Stromal cell of bone marrow (primary cell): Measurements from ENCODE around the gene C3orf33.

Experiments
- DNase-seq: peaks from one replicate; pipeline ENCODE4 v3.0.0-alpha.2; 2012; ENCODE audit warnings: low read depth

Gene C3orf33

DNA sequence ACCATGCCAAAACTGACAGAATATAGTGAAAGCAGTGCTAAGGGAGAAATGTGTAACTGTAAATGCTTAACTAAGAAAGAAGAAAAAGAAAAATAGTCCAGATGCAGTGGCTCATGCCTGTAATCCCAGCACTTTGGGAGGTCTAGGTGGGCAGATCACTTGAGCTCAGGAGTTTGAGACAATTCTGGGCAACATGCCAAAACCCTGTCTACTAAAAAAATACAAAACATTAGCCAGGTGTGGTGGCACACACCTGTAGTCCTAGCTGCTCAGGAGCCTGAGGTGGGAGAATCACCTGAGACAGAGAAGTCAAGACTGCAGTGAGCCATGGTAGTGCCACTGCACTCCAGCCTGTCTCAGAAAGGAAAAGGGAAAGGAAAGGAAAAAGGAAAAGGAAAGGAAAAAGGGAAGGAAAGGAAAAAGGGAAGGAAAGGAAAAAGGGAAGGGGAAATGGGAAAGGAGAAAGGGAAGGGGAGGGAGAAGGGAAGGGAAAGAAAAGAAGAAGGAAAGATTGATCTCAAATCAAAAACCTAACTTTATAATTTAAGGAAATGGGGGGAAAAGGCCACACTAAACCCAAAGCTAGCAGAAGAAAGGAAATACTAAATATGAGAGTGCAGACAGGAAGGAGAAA, 20.3 kb downstream of the C3orf33 start:
- DNase-seq = no peak

DNA sequence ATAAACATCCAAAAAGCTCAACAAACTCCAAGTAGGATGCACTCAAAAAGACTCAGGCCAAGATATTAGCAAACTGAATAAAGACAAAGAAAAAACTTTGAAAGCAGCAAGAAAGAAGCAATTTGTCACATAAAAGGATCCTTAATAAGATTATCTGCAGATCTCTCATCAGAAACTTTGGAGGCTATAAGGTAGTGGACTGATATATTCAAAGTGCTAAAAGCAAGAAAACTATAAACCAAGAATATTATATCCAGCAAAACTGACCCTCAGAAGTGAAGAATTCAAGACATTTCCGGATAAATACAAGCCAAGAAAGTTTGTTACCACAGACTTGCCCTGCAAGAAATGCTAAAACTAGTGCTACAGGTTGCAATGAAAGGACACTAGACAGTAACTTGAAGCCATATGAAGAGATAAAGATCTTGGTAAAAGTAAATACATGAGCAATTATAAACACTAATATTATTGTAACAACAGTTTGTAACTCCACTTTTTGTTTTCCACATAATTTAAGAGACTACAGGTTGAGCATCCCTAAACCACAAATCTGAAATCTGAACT, 23.6 kb downstream of the C3orf33 start:
- DNase-seq = no peak

DNA sequence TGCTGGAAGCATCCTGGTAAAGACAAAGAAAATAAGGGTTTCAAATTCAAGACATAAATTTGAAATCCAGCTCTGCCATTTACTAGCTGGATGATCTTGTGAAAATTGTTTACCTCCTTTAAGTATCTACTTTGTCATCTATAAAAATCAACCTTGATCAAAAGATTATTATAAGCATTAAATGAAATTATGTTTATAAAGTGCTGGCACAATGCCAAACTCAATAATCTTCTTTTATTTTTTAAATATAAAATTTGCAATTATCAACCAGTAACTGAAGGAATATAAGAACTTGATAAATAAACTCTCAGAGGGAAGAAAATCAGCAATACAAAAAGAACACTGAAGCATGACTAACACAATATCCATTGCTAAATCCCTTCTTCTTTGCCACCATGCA, 25.8 kb downstream of the C3orf33 start:
- DNase-seq = no peak

DNA sequence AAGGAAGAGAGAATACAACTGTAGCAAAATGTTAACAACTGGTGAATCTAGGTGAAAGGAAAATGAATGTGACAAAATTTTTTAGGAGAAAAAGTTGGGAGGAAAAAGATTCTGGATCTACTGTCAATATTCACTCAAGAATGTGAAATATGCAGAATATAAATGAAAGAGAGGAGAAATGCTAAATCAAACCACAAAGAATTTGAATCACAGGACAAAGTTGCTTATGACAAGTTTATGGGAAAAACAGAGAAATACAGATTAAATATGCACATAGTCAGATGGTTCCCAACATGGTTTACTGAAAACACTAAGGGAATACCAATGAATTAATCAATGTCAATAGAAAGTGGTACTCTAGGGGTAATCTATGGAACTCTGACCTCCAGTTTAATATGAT, 27.6 kb downstream of the C3orf33 start:
- no peak for DNase-seq

DNA sequence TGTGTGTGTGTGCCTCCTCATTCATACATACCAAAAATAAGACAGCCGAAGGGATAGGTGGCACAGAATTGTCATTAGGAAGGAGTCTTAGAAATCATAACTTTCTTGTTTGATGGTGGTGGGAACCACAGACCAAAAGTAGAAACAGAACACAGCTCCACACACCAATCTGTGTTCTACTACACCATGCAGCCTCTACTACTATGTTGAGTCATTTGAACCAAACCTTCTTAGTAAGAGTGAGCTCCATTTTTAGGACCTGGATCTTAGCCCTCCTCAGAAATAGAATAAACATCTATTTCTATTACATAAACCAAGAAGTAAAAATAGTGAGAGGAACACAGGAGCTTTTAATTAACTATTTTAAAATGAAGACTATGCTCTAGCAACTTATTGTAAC, 33.3 kb downstream of the C3orf33 start:
- DNase-seq = no peak

DNA sequence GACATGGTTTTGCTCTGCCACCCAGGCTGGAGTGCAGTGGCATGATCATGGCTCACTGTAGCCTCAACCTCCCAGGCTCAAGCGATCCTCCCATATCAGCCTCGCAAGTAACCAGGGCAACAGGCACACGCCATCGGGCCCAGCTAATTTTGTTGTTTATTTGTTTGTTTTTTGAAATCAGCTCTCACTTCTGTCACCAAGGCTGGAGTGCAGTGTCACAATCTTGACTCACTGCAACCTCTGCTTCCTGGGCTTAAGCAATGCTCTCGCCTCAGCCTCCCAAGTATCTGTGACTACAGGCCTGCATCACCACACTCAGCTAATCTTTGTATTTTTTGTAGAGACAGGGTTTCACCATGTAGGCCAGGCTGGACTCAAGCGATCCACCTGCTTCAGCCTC, 35.0 kb downstream of the C3orf33 start:
- DNase-seq = no peak

DNA sequence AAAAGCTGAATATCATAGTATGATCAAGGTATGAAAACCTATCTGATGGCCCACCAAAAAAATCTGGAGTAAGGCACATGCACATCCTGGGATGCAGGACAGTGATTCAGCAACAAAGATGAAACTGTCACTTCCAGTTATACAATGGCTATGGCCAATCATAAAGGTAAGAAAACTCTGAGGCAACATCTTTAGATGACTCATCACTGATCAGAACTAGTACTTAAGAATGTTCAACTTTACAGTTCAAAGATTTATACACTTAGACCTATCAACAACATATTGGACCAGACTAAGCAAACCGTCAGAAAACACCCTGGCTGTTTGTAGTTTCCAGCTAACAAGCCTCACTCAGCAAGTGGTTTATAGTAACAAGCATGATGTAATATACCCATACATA, 39.9 kb downstream of the C3orf33 start:
- DNase-seq = no peak

DNA sequence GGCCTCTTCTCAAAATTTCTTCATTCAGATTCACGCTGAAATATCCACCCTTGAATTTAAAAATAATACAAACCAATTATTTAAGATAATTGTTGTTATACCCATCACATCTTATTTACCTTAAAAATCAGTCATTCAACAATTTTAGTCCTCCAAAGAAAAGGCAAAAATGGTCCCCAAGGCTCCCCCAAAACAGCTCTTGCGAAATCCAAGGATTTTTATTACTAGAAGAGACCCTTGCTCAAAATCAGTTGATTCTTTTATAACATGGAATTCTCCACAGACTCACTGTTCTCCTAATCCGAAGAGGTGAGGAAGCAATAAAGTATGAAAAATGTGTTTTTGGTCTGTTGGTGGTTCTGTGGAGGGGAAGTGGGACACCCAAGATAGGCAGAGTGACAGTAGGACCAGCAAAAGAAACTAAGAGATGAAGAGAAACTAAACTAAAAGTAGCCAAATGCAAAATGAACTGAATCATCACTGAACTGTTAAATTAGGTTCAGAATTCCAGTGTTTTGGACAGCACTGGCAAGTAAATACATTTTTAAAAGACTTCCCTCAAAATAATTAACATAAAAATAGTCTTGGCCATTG, 42.1 kb downstream of the C3orf33 start:
- no peak for DNase-seq

DNA sequence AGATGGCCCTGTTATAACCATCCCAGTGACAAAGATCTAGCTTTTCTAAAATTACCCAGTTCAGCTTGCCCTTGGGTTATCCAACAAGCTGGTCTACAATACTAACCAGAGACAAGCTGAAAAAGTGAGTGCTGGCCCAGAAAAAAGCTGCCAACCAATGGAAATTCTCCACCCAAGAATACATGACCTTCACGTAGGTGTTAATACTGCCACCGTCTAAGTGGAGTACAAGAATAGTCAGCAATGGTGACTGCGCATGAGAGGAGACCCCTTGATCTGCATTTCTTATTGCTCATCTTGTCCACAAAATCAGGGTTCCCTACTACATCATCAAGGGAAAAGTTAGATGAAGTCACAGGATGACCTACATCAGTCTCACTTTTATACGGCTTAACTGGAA, 45.4 kb downstream of the C3orf33 start:
- no peak for DNase-seq

DNA sequence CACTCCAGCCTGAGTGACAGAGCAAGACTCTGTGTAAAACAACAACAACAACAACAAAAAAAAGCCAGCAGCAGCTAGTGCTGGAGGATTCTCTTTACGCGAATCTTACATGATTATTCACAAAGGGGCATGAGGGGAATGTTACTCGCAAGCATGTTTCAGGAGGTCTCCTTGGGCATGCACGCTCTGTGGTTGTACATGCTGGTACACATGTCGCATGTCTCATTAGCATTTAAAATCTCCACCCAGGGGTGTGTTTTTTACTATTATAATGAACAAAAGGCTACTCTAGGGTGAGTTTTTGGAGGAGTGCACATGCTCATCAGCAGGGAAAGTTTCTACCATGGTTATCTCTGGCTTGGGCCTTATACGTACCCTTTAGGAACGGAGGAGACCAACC, 48.5 kb downstream of the C3orf33 start:
- no peak for DNase-seq

DNA sequence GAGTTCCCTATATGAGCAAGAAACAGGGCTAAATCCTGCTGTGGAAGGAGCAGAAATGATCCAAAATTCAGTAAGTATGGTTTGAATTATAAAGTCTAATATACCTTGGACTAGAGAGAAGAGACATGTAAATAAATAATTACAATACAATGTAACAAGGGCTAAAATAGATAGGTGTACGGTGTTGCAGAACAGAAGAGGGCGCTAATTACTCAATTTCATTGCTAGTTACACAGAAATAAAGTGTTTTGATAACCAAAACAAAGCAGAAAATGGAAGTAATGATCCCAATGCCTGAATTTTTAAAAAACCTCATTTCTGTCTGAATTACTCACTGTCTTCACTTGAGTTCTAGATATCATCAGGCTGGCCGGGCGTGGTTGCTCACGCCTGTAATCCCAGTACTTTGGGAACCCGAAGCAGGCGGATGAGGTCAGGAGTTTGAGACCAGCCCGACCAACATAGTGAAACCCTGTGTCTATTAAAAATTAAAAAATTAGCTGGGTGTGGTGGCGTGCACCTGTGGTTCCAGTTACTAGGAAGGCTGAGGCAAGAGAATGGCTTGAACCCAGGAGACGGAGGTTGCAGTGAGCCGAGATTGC, 52.9 kb downstream of the C3orf33 start:
- no peak for DNase-seq

DNA sequence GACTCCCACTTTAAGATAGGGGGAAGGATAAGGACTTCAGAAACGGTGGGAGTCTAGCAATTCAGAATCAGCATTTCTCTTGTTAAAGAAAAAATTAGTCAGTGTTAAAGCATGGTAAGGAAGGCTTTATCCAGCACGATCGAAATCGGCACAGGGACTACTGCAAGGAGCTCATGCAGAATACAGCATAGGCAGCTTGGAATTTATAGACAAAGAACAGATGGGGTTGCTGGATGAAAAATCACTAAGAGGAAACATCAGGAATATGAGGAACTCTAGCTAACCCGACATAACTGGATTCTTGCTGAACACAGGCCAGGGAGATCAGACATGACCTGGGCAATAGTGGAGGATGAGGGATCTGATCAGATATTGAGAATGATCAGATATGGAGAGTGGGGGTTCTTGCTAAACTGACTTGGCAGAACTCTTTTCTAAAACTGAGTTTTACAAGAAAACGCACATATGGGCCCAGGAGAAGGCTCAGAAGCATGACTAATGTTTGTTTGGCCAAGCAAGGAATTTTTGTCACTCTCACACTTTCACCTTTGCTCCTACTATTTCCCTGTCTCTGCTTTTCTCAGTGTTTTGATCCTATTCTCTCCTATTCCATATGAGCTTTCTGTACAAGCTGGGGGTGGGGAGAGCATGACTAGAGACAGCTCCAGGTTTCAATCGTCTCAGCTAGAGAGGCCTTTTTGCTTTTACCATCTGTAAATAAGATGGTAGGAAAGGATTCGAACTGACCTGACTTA, 57.3 kb downstream of the C3orf33 start:
- no peak for DNase-seq

DNA sequence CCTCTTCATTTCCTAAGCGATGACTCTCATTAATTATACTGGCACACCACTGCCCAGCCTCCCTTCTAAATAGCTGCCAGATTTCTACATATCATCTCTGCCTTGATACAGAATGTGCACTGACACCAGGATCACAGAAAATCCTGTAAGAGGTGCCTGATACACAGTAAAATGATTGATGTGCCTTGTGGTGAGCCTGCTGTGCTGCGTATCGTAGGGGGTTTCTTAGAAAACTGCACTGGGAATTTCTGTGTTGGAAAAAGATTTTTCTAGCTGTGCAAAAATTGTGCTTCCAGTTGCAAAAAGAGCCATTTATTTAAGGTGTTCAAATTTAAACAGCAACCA, 58.2 kb downstream of the C3orf33 start:
- no peak for DNase-seq

DNA sequence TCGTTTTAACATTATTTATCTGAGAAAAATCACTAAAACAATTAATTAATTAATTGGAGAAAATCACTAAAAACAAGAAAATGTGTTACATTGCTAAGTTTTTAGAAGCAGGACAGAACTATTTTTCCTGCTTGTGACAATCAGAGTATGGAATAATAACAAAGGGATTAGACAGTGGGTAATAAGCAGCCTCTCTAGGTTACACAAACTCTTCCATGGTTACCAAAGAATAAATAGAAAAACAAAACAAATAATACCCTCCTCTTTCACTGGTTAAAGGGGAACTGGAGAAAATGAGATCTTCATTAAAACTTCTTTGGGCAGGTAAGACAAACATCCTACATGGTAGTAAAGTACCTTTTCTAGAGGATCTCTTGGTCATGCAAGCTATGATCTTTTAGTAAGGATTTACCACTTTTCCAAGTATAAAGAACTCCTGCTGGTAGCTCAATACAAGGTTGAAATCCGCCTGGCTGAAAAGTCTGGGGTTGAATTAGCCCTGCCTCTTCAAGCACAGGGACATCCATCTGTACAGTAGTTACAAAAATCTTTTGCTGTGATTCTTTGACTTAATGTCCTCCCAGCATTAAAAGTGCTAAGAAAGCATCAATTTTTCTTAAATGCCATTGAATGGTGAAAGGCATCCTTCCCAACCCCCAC, 58.7 kb downstream of the C3orf33 start:
- no peak for DNase-seq

DNA sequence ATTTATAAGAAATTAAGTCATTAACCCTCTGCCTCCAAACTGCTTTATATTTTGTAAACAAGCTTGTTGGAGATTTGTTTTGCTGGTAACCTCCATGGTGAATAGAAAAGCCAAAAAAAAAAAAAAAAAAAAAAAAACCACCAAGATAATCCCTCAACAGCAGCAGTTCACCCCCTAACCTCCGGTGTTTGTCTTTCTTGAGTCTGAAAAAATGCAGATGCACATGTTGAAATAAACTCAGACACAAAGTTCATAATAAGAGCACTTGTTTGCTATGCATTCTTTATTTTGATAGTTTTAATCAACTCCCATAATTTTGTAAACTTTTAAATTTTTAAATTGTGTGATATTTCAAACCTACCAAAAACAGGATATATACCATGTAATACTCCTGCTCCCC, 59.4 kb downstream of the C3orf33 start:
- no peak for DNase-seq

DNA sequence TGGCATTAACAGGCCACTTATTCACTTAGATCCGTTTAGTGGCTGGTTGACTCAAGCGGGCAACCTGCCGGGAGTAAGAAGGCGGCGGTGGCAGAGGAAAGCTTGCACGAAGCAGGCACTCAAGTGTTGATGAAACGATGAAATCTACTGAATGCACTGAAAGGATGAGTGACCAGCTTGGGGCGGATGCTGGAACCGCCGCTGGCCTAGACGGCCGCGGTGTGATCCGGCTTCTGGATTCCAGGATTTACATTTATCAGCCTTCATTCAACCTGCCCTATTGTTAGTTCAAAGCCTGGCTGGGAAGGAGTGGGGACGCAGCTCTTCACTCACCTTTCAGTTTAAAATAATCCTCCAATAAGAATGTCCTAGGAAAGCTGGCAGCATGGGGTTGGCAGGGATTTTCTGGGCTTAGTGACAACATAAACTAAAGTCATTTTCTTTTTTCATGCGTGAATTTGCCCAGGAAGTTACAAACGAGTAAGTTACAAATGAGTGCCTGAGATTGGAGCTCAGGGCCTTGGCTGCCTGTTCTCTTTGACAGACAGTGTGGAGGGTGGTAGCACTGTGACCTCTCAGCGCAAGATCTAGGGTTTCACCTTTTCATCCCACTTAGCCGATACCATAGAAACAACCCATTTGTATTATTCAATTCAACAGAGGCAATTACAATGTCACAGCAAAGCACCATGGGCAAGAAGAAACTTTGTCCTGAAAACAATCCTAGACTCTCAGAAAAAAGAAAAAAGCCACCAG, 60.1 kb downstream of the C3orf33 start:
- no peak for DNase-seq

DNA sequence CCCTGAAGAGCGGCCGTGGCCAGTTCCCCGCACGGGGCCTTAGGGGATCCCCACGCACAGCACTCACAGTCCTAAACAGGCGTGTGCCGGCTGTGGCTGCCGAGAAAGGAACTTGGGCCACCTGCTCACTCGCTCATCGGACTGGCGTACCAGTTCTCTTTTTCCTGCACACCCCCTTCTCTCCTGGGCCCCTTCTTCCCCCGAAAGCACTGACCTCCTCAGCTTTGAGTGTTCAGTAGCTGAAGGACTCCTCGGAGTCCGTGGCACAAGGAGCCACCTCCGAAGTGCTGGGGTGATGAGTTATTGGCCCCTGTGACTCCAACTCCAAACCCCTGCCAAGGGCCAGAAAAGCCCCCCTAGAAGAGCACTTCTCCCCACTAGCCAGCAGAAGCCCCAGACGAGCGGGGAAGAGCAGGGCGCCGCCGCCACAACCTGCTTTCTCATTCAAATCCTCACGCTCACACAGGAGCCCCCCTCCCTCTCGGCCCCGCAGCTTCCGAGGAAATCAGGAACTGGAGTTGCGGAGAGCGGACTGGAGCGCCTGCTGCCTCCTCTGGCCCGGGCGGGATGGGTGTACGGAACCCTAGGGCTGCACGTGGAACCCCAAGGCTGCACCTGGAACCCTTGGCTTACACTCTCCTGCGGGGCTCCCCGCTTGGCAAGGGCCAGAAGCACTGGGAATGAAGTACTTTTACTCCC, 61.3 kb downstream of the C3orf33 start, which contains the start of gene PLCH1:
Gene PLCH1, minus strand, starts transcription at position 446 of the 699 bp plus-strand sequence. CDS start 40,847 bp downstream, outside the sequence.
- DNase-seq = peak; percentile 26

DNA sequence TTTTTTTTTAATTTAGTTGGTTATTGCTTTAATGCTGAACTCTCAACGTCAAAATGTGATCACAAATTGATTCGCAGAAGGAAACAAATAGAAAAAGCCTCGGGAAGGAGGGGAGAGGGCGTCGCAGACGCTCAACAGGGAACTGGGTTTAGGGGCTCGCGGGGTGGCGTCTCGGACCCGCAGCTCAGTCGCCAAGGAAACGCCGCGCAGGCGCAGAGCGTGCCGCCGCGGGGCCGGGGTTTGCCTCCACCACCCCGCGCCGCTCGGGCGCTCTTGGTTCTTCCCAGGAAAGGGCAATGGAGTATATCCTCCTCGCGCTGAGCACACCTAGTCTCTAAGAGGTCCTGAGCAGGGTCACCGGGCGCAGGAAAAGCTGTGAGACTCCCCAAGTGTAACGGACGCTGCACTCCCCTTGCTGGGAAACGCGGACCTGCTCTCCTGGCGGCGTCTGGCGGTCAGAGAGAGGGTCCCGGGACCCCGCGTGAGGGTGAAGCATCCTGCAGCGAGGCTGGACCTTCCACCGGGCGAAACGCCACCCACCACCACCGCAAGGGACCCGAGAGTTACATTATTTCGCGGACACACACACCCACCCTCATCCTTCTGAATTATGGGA, 62.0 kb downstream of the C3orf33 start:
- DNase-seq = no peak

DNA sequence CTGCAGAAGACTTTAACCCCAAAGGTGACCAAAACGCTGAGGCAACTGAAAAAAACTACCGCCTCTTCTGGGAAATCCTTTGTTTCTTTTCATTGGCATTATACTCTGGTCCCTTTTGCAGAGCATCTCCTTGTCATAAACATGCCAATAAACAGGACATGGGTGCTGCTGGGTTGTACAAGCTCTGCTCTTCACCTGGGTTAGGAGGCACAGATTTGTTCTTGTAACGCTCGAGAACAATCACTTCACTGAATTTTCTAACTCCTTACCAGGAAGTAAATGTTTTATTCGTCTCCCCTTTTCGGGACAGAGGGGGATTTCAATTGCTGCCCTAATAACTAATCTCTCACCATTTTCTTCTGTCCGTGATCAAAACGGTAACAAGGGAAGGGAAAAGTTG, 62.5 kb downstream of the C3orf33 start:
- no peak for DNase-seq

DNA sequence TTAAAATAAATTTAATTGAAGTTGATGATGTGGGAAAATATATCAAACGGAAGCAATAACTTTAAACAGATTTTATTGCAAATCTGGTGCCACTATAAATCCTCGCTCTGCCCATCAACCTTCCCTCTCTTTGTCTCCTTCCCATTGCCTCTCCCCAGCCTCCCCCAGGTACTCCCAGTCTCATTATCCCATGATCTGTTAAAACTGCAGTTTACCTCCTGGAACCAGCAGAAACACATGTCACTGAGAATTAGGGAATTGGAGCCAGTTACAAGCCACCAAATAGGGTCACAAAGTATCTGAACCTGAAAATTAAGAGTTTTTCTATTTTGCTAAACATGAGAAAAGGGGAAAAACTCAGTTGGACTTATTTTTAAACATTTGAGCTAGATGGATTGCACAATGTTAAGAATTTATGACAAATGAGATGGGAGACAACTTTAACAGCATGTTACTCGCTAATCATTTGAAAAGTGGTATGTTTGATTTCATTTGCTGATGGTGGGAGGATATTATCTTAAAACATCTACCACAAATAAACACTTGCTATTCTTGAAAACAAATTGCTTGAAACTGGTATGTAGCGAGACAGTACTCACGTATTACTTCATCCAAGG, 63.6 kb downstream of the C3orf33 start:
- DNase-seq = no peak
